ENCODE results near the gene MTIF2.

The MTIF2 gene

DNA sequence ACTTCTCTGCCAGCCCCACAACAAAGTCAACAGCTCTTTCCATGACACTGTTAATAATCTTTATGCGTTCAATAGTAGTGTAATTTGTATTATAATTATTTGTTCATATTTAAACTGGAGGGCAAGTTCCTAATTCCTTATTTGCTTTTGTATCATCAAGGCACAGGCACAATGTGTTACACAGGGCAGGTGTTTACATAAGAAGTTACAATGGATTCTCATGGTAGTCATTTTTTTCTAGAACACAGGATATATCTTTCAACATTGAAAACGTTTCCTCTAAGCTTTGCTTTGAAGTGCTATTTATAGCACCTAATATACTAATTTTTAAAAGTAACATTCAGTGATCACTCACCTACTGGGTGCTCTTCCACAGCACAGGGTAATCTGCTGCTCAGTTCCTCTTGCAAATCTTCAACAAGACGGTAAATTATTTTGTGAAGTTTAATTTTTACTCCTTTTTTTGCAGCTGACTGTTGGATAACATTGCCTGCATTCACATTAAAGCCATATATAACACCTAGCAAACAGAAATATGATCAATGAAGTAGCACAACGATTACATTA lies 29.3 kb downstream of the MTIF2 start:
- POLR2A ChIA-PET: no interaction called here
- TF ChIP-seq, protein P1, sequence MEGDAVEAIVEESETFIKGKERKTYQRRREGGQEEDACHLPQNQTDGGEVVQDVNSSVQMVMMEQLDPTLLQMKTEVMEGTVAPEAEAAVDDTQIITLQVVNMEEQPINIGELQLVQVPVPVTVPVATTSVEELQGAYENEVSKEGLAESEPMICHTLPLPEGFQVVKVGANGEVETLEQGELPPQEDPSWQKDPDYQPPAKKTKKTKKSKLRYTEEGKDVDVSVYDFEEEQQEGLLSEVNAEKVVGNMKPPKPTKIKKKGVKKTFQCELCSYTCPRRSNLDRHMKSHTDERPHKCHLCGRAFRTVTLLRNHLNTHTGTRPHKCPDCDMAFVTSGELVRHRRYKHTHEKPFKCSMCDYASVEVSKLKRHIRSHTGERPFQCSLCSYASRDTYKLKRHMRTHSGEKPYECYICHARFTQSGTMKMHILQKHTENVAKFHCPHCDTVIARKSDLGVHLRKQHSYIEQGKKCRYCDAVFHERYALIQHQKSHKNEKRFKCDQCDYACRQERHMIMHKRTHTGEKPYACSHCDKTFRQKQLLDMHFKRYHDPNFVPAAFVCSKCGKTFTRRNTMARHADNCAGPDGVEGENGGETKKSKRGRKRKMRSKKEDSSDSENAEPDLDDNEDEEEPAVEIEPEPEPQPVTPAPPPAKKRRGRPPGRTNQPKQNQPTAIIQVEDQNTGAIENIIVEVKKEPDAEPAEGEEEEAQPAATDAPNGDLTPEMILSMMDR (IDR thresholded peaks at IDR 0.05; ENCODE audit: insufficient read depth, low read length, missing control alignments): no peak
- CTCF ChIA-PET: no interaction called here
- no peak overlapping the region for H3K4me3 ChIP-seq (ENCODE audit: low read depth, low read length)
- no peak for DNase-seq (ENCODE audit: low read depth, low spot score)

DNA sequence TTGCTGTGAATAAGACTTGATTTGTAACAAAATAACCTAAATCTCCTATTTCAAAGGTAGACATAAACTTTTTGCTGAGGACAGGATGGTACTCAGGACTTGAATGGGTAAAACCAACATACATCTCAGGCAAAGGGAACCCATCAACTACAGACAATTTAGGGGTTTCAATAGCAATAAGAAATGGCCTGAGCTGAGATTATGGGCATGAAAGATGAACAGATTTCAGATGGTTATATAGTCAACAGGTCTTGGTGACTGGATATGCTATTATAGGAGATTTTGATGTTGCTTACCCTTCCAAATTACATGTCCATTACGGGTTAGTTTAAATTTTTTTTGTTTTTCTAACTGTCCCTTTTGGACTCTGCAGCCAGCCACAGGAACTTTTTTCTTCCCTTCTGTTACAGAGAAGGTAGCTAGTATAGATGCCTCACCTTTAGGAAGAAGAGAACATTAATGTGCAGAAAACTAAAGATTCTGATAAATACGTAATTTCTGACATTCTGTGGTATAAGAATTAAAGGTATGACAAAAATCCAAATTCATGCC lies 32.0 kb downstream of the MTIF2 start:
- POLR2A ChIA-PET: no interaction called here

DNA sequence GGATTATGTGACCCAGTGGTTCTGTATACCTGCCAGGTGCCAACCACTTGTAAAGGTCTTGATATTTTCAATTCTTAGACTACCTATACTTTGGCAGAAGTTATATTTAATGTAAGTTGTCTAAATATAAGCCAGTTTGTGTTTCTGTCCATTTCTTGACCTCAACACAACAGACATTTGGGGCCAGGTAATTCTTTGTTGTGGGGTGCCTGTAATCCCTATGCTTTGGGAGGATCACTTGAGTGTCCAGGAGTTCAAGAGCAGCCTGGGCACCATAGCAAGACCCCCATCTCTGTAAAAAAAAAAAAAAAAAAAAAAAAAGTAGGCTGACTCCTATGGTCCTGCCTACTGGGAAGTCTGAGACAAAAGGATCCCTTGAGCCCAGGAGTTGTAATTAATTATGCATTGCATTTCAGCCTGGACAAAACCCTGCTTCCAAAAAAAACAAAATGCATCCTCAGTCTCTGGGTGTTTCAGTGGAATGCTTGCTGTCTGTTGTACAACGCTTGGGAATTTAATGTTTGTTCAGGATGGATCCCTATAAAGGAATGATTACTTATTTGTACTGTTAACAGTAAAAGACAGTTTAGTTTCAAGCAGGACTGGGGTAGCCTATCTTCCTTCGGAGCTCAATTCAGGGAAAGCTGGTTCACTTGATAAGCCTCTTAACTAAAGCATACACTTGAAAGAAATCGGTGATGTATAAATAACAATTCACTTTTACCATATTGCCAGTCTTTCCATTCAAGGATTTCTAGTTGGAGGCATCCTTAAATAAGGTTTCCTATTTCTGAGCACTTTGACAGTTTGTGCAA lies 33.1 kb downstream of the MTIF2 start:
- DNase-seq (ENCODE audit: low read depth, low spot score): no peak
- H3K4me3 ChIP-seq (ENCODE audit: low read depth, low read length): no peak overlapping the region
- ChIA-PET POLR2A (no interaction called here), CTCF (no interaction called here)
- TF ChIP-seq, protein P1 (IDR thresholded peaks at IDR 0.05; ENCODE audit: insufficient read depth, low read length, missing control alignments): no peak

More for the DNA sequence above, 32.0 kb downstream of the MTIF2 start:
- CTCF ChIA-PET: no interaction called here
- H3K4me3 ChIP-seq (ENCODE audit: low read depth, low read length): no peak overlapping the region
- no peak for DNase-seq (ENCODE audit: low read depth, low spot score)
- TF ChIP-seq, protein P1 (IDR thresholded peaks at IDR 0.05; ENCODE audit: insufficient read depth, low read length, missing control alignments): no peak

DNA sequence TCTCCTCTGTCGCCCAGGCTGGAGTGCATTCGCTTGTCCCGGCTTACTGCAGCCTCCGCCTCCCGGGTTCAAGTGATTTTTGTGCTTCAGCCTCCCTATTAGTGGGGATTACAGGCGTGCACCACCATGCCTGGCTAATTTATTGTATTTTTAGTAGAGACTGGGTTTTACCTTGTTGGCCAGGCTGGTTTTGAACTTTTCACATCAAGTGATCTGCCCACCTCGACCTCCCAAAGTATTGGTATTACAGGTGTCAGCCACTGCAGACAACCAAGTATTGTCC lies 35.4 kb downstream of the MTIF2 start:
- peak overlapping the region; percentile 90 for H3K4me3 ChIP-seq (ENCODE audit: low read depth, low read length)
- TF ChIP-seq, protein P1 (IDR thresholded peaks at IDR 0.05; ENCODE audit: insufficient read depth, low read length, missing control alignments): no peak
- CTCF ChIA-PET: no interaction called here
- no peak for DNase-seq (ENCODE audit: low read depth, low spot score)
- POLR2A ChIA-PET: no interaction called here

DNA sequence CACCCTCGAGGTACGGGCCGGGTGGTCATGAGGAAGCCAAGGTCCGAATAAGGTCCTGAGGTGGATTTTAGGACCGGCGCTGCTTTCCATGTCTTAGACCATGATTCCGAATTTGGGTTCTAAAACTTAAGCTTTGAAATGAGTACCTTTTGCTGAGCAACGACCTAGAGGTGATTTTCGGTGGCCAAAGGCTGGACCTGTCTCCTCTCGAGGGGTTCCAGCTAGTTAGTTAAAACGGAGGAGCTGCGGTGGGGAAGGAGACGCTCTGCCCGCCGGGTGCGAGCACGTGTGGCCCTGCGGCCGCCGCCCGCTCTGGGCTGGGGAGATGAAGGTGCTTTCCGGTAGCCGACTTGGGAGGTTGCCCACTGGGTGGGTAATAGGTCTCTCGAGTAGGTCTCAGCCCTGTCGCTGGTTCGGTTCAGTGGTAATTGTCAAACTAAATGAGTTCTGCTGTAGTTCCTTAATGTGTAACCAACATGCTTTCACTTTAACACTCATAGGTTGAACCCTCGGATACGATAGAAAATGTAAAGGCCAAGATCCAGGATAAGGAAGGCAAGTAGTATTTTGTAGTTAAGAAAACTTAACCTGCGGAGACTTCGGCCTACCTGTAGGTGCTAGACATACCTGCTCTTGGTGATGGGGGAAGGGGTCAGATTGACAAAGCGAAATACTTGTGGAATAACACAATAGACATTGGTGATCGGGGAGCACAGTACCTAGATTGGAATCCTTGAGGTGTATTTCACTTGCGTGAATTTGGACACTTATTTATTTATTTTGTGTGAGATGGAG lies 36.0 kb downstream of the MTIF2 start:
- TF ChIP-seq, protein P1 (IDR thresholded peaks at IDR 0.05; ENCODE audit: insufficient read depth, low read length, missing control alignments): no peak
- POLR2A ChIA-PET: interaction anchor here (1.0 to 1.1 kb wide), 2 partner anchors 9 to 184 kb away, joined by 3 to 10 read pairs; no protein-coding TSS in a partner anchor
- no peak for DNase-seq (ENCODE audit: low read depth, low spot score)

More for the DNA sequence above, 36.0 kb downstream of the MTIF2 start:
- peak overlapping the region; percentile 90 for H3K4me3 ChIP-seq (ENCODE audit: low read depth, low read length)
- CTCF ChIA-PET: interaction anchor here (1.0 to 1.3 kb wide), 2 partner anchors 199 to 333 kb away, joined by 3 to 4 read pairs; no protein-coding TSS in a partner anchor
